Urothelium cell line (cell line): ENCODE results near the gene NCOR2.

Source experiments
- DNase-seq: peaks from one replicate; pipeline ENCODE4 v3.0.0; 2011; ENCODE audit warnings: low spot score, mixed read lengths
- FAIRE-seq: peaks from 2 replicates; lab custom pipeline; 2011; peaks lifted over from hg19 to GRCh38; lab: Jason Lieb, UNC

NCOR2 gene

DNA sequence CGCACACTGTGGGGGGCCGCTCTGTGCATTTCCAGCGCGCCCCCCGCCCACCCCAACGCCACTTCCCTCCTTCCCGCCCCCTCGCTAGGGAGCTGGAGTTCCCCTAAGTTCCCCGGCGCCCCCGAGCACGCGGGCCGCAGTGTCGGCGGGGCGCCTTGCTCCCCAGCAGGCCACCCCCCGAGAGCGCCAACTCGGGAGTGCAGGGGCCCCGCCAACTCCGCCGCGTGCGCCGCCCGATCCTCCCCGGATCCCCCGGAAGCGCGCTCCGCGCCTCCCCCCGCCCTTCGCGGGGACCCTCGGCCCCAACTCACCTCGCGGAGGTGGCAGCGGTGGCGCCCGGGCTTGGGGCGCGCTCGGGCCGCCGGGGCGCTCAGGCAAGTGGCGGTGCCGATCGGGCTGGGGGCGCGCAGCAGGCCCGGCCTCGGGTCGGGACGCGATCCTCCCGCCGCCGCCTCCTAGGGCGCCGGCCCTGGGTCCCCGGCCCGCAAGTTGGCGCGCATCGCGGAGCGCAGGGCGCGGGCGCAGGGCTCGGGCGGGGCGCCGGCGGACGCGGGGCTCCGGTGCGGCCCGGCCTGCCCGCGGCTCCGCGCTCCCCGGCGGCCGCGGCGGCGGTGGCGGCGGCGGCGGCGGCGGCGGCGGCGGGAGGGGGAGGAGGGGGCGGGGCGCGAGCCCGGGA lies at the start of gene NCOR2:
NCOR2 (minus strand) TSS at position 616 of the 676 bp plus-strand sequence. CDS start 72,361 bp downstream, outside the sequence.
- DNase-seq: peak; percentile 53
- FAIRE-seq: no peak

DNA sequence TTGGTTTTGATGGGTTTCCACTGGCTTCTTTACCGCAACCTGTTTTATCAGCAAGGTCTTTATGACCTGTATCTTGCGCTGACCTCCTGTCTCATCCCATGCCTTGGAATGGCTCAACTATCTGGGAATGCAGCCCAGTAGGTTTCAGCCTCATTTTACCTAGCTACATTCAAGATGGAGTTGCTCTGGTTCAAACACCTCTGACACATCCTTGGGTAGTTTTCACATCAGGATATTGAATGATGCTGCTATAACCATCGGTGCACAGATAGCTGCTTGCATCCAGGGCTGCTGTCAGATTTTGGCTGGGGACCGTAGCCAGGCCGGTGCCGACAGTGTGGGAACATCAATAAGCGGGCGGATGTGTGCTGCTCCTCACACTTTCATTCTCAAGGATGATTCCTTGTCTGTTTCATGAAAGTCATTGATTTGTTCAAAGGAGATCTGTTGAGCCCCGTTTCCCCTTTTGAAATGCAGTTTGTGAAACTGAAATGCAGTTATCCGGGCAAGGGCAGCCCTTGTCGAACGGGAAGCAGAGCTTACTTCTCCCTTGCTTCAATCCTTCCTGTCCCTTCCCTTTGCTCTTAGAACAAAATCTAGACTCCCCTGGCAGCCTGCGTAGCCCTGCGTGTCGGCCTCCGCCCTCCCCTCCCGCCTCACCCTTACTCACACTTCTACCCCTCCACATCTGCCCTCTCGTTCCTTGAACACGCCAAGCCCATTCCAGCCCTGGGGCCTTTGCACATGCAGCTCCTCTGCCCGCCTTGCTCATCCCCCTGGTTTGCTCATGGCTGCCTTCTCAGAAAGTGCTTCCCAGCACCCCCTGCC lies 49.2 kb upstream of the NCOR2 start:
- FAIRE-seq (no peak), DNase-seq (no peak)

DNA sequence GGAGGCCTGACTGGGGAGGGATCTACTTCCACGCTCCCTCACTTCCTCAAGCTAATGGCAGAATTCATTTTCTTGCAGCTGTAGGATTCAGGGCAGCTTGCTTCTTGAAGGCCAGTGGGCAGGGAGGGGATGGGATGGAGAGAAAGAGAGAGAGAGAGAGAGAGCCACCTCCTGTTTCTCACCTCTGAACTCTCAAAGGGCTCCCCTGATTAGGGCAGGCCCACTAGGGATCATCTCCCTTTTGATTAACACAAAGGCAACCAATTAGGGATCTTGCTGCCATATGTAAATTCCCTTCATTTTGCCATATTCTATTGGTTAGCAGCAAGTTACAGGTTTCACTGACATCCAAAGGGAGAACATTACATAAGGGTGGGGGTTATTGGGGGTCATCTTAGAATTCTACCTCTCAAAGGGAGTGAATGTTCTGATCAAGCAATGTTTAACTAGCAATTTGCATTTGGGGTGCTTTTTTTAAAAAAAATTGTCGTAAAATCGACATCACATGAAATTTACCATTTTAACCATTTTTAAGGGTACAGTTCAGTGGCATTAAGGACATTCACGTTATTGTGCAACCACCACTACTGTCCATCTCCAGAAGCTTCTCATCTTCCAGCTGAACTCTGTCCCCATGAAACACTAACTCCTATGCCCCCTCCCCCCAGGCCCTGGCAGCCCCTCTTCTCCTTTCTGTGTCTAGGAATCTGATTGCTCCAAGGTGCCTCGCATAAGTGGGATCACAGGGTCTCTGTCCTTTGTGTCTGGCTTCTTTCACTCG lies 47.3 kb upstream of the NCOR2 start:
- FAIRE-seq: no peak
- no peak for DNase-seq

DNA sequence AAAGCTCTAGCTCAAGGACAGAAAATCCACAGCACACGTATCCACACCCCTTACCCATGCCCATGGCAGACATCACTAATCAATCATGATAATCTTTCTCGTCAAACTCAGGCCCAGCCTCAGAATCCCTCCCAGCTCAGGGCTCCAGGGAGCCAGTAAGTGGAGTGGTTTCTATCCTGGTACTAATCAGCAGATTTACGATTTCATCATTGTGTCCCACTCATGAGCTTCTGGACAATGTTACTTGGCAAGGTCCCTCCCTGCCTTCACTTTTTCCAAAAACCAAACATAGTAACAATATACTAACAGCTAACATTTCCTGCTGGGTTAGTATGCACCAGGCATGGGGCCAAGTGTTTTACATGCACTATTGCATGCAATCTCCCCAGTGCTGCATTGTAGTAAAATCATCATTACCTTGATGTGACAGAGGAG lies 45.8 kb upstream of the NCOR2 start:
- FAIRE-seq (no peak), DNase-seq (no peak)

DNA sequence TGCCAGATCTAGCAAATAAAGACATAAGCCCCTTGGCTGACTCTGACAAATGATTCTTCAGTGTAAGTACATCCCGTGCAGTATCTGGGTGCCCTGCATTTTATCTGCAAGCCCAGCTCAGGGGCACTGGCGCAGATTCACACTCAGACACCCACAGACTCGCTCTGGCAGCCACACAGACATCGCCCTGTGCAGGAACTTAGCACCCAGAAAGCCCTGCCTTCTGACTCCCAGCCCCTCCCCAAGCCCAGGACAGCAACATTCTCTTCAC lies 44.9 kb upstream of the NCOR2 start:
- FAIRE-seq (no peak), DNase-seq (no peak)

DNA sequence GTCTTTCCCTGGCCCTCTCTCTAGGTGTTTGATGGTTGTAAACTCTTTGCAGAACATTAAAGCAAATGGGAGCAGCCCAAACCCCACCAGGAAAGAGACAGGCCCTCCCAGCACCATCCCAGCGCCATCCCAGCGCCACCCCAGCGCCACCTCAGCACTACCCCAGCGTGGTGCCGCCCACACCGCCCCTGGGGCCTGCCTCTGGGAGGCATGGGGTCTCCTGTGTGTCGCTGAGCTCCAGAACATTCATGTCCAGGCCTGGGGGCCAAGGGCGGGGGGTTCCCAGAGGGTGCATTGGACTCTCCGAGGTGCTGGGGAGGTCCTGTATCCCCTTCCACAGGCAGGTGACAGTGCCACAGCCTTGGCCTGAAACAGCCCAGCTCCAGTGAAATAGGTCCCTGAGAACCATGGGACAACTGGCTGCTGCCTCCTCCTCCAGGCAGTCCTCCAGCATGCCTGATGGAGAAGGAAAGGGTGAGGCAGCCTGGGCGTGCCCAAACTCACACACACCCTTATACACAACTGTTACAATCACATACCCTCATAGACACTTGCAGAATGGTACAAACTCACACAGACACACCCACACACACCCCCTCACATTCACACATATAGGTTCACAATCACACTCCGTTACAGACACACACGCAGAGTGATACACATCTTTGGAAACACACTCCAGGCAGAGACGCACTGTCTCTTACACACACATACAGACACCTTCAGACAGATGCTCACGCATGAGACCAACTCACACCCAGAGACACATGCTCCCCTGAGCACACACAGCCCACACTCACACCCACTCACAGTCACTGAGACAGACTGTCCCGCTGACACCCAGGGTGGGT lies 44.4 kb upstream of the NCOR2 start:
- DNase-seq (no peak), FAIRE-seq (no peak)

DNA sequence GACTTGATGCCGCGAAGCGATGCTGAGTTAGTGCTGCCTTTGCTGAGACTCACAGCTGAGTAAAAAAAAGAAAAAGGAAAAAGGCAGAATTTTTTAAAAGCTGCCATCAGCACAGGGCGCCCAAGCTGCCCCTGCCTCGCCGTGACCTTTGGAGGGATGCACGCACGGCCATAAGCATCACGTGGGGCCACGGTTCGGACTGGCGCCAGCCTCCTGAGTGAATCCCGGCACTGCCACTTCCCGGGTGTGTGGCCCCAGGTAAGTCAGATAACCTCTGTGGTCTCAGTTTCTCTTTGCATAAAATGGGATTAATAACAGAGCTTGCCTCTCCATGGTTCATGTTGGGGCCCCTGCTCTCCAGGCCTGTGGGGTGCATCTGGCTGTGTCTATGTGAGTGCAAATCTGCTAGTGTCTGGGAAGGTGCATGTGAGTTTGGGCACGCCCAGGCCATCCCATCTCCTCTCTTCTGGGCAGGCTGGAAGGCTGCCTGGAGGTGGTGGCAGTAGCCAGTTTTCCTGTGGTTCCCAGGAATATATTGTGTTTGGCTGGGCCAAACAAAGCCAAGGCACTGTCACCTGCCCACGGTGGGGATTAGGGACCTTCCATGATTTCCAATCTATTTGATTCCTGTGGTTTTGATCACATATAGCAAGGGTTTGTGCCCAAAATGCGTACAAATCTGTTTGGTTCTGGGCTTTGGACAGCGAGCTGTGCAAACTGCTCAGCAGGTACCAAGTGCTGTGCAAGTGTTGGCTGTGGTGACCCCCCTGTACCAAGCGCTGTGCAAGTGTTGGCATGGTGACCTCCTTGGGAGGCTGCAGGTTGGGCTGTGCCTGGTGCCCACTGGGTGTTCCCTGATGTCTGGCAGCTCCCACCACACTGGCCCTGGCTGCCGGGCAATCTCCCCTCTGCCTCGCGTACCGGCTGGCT lies 43.5 kb upstream of the NCOR2 start:
- FAIRE-seq (no peak), DNase-seq (no peak)

DNA sequence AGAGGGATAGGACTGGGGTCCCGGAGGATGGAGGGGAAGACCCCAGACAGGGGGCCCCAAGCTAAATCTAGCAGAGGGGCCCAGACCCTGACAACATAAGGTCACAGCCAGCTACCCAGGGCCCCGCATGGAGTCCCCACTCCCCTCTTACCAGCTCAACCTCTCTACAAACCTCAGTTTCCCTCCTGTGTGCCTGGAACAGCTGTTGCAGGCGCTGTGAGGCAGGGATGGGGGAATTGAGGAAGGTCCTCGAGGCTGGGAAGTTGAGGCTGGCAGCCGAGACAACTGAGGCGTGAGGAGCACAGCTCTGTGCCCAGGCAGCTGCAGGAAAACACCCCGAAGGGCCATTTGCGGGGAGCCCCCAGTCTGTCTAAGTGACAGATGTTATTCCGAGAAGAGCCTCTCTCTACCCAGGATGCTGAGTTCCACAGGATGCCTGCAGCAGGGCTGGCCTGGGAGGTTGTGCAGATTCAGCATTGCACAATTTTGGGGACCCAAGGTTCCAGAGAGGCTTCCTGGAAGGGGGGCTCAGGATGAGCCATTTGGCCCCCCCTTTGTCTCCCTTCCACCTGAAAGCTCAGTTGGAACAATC lies 42.7 kb upstream of the NCOR2 start:
- DNase-seq (no peak), FAIRE-seq (no peak)

DNA sequence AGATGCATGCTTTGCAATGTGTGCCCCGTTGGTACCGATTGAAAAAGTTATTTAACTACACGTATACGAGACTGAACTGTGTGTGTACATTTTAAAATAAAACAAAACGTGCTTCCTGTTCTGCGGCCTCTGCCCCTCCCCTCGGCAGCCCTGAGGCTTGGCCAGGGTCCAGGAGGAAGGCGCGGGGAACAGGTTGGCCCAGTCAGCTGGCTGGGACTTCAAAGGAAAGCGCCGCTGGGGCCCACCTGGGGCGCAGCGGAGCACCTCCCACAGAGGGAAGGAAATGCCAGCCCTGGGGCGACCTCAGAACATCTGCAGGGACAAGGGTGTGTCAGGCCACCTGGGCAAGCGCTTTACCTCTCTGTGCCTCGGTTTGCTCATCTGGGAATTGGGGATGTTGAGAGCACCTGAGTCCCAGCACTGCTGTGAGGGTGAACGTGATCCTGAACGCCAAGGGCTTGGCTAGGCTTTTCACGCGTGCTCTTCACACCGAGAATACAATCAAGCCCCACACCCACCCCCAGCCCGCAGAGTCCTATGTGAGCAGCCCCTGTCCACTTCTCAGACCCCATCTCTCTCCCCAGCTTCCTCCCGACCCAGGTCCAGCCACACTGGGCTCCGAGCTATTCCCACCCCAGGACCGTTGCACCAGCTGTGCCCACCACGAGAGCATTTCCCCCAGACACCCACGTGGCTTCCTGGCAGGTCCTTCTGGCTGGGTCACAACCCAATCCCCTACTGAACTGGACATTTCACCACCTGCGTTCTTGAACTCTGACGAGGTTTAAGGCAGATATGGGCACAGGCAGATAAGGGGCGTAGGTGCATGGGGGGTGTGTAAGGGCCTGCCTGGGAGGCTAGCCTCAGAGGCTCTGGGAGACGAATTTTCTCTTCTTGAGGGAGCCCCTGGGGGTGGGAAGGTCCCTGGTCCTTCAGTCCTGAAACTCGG lies 41.9 kb upstream of the NCOR2 start:
- DNase-seq (peak; percentile 93), FAIRE-seq (no peak)

DNA sequence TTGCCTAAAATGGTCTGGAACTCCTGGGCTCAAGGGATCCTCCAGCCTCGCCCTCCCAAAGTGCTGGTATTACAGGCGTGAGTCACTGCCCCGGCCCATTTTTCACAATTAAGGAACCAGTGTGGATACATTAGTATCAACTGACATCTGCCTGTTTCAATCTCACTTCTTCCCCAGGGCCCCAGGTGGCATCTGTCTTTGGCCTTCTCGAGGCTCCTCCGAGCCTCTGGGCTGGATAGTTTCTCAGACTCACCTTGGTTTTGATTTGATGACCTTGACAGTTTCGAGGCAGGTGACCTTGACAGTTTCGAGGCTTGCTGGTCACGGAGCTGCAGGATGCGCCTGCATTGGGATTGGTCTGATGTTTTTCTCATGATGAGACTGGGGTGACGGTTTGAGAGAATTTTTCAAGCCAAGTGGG lies 41.0 kb upstream of the NCOR2 start:
- DNase-seq (no peak), FAIRE-seq (no peak)

DNA sequence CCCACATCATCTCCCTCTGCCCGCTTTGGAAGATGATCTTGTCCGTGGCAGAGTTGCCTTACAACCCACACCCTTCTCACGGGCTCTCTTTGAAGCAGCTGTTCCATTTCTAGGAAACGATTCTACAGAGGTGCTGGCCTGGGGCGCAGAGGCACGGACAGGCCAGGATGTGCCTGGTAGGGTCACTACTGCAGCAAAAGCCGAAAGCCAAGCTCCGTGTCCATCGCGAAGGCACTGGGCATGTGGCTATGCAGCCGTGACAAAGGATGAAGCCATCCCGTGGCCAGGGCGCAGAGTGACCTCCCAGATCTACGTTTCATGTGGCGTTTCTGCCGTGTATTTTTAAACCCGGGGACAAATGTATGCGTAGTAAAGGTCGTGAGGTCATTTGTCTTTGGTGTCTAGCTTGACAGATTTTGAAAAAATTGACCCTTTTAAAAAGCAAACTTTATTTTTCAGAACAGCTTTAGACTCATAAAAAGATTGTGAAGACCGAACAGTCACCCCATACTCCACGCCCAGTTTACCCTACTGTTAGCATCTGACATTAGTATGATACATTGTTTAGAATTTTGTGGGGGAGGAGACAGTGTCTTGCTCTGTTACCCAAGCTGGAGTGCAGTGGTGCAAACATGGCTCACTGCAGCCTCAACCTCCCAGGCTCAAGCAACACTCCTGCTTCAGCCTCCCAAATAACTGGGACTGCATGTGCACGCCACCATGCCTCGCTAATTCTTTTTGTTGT lies 40.4 kb upstream of the NCOR2 start:
- DNase-seq (no peak), FAIRE-seq (no peak)

DNA sequence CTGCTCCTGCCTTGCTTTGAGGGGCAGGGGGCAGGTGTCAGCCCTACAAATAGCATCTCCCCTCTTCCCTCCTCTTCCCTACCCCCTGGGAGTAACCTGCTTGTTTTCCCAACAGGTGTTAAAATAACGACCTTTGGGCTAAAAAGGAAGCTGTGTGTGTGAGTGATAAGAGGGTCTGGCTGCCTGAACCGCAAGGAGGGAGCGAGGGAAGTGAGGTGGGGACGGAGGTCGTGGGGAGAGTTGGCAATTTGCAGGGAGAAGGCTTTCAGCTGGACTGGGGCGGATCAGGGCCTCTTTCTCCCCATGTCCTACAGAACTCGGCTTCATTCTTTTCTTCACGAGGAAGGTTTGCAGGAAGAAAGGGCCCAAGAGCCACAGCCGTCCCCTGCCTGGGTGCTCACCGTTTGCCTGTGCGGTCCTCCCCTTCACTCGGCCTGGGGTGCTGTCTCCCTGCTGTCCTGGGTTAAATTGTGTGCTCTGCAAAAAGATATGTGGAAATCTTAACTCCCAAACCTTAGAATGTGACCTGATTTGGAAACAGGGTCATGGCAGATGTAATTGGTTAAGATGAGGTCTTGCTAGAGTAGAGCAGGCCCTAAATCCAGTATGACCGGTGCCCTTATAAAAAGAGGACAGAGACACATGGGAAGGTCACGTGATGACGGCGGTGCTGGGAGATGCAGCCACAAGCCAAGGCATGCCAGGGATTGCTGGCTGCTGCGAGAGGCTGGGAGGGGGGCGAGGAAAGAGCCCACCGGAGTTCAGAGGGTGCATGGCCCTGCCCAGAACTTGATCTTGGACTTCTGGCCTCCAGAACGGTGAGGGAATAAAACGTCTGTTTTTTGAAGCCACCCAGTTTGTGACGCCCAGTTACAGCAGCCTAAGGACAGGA lies 38.7 kb upstream of the NCOR2 start:
- no peak for DNase-seq
- no peak for FAIRE-seq

DNA sequence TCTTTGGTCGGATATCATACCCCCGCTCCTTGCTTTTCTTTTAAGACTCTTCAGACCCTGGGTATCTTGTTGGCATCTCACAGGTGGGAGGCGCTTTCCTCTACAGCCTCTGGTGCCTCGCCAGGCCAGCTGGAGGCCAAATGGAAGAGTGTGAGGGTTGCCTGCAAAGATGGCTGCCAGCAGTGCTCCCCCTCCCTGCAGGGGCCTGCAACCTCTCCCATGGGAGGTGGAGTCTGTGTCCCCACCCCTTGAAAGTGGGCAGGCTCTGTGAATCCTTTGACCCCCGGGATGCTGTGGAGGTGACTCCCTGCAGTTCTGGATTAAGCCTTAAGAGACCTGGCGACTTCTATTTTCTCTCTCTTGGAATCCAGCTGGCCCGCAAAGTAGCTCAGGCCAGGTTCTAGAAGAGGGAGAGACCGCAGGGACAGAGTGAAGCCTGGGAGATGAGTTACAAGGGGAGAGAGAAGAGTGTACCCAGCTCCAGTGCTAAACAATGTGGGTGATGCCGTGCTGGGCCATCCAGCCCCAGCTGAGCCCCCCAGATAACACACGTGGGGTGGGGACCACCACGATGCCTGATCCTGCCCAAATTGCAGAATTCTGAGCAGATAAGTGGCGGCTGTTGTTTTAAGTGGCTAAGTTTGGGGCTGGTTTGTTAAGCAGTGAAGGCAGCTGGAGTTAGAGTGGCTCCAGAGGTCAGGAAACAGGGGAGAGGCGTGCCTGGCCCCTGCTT lies 37.9 kb upstream of the NCOR2 start:
- DNase-seq (no peak), FAIRE-seq (no peak)

DNA sequence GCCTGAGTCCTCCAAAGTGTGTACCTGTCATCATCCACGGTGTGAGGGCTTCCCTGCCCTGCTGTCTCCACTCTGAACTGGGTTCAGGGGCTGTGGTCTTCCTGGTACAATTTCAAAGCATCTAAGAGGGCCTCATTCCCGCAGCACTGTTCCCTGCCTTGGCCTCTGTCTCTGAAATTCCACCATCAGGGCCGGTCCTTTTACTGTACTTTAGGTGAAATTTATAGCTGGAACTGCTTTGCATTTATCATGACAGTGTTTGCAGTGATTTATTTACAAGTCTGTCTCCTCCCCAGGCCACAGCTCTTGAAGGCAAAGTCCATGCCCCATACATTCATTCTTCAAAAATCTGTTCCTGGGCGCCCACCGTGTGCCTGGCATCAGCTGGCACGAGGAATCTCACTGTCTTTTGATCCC lies 36.9 kb upstream of the NCOR2 start:
- FAIRE-seq: no peak
- DNase-seq: no peak

DNA sequence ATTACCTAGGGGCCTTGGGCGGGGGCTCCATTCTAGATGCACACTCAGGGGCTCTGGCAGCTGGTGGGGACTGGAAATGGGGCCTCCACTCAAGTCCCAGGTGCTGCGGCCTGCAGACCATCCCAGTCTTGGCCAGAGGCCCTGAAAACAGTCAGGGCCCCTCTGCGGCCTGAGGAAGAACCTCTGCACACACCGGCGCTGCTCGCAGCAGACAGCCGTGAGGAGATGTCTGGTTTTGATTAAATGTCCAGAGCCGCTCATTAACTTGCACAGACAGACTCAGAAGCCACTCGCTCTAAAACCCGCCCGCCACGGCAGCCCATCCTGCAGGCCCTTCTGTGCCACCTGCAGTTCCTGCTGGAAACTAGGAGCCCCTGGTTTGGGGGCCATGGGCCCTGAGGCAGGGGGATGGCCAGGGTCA lies 36.4 kb upstream of the NCOR2 start:
- FAIRE-seq (no peak), DNase-seq (no peak)

DNA sequence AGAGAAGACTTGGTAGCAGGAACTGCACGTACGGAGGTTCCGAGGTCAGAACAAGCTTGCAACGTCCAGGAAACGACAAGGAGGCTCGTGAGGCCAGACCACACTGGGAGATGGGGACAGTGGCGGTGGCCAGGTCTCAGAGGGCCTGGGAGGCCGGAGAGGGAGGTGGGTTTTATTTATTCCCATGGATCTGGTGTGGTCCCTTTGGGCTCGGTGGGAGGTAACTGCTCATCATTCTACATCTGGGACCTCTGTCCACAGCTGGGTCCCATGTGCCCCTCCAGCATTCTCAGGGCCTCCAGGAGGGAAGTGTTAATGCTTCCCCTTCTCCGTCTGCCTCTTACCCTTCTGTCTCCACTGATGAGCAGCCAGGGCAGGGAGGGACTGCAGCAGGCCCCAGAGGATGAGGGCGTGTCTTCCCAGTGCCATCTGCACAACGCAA lies 35.7 kb upstream of the NCOR2 start:
- DNase-seq (no peak), FAIRE-seq (no peak)
